Posterior cingulate gyrus (tissue), 11 donors: ENCODE measurements around the gene MOBP.
"Not testable (repeated sequence)": the region's sequence is repeated elsewhere in the genome, so short reads cannot be mapped to it uniquely, and the experiment has no call there.

ENCODE experiments used
- DNase-seq, 10 donors: peaks; one replicate each; pipeline versions ENCODE4 v3.0.0 to v3.0.0-alpha.2; 2020 to 2021; ENCODE audit warnings: mixed read lengths in 3 of 10
- intact Hi-C: fragments of 100-400 bp; cut with DNase I; formaldehyde crosslinking; loops from one replicate; pipeline ENCODE4 v1.15.1; 2023

Gene MOBP

GRCh38 chr3:39467394-39468107, at the start of gene MOBP:
TSS of gene MOBP (plus strand) at chr3:39467680. CDS start at chr3:39502070, 34,390 bp downstream.
- intact Hi-C loops: no loop called here
- no peak for DNase-seq

- intact Hi-C loops, DNase-seq: not testable (repeated sequence)
These were observed 48.8 kb upstream of the MOBP start for GRCh38 chr3:39418556-39419225.

- intact Hi-C loops: no loop called here
- no peak for DNase-seq
These were observed 47.7 kb upstream of the MOBP start for GRCh38 chr3:39419742-39420315.

- intact Hi-C loops: no loop called here
- no peak for DNase-seq
These were observed 46.9 kb upstream of the MOBP start for GRCh38 chr3:39420543-39420942.

GRCh38 chr3:39423436-39423970, 44.0 kb upstream of the MOBP start:
- intact Hi-C loops: no loop called here
- DNase-seq: no peak

GRCh38 chr3:39426312-39426711, 41.2 kb upstream of the MOBP start:
- intact Hi-C loops: no loop called here
- DNase-seq: no peak

- intact Hi-C loops: no loop called here
- no peak for DNase-seq
These were observed 40.0 kb upstream of the MOBP start for GRCh38 chr3:39427506-39427905.

GRCh38 chr3:39428745-39429201, 38.7 kb upstream of the MOBP start:
- intact Hi-C loops: no loop called here
- DNase-seq: no peak

GRCh38 chr3:39429466-39429865, 38.0 kb upstream of the MOBP start:
- intact Hi-C loops: no loop called here
- no peak for DNase-seq

- intact Hi-C loops: no loop called here
- DNase-seq: no peak
These were observed 35.1 kb upstream of the MOBP start for GRCh38 chr3:39432342-39432741.

GRCh38 chr3:39433642-39434041, 33.8 kb upstream of the MOBP start:
- intact Hi-C loops: no loop called here
- no peak for DNase-seq

- DNase-seq: no peak
- intact Hi-C loops: no loop called here
These were observed 32.9 kb upstream of the MOBP start for GRCh38 chr3:39434574-39434973.

- intact Hi-C loops: no loop called here
- DNase-seq: no peak
These were observed 32.3 kb upstream of the MOBP start for GRCh38 chr3:39435006-39435748.

- intact Hi-C loops: no loop called here
- DNase-seq: no peak
These were observed 28.6 kb upstream of the MOBP start for GRCh38 chr3:39438880-39439279.

GRCh38 chr3:39440316-39440715, 27.2 kb upstream of the MOBP start:
- intact Hi-C loops: no loop called here

GRCh38 chr3:39443530-39443929, 23.9 kb upstream of the MOBP start:
- DNase-seq: peak in 1 of 10 donors; percentile 36
- intact Hi-C loops: no loop called here

More at GRCh38 chr3:39440316-39440715, 27.2 kb upstream of the MOBP start:
- no peak for DNase-seq

GRCh38 chr3:39445927-39446326, 21.6 kb upstream of the MOBP start:
- DNase-seq: no peak
- intact Hi-C loops: no loop called here

- no peak for DNase-seq
- intact Hi-C loops: no loop called here
These were observed 21.0 kb upstream of the MOBP start for GRCh38 chr3:39446444-39446843.

GRCh38 chr3:39447637-39448483, 19.6 kb upstream of the MOBP start:
- DNase-seq: peak in 7 of 10 donors; percentile 49 to 90 (median 69)
- intact Hi-C loops: loop anchor here (1.0 kb wide), 1 partner anchor 50 kb away; no protein-coding TSS in a partner anchor
